HG03460 (cell line): ENCODE measurements around the gene FDXR.

Source experiments
- ATAC-seq: cut with Tn5 transposase; IDR thresholded peaks from one replicate; pipeline ENCODE4 v1.9.1; 2021; ENCODE audit not compliant: unreplicated experiment

FDXR gene

GRCh38 chr17:74815550-74816370 is 57.0 kb downstream of the FDXR start:
- no peak for ATAC-seq

- ATAC-seq, result no peak
Measured at GRCh38 chr17:74815067-74815466, 57.7 kb downstream of the FDXR start.

GRCh38 chr17:74814453-74814852 is 58.3 kb downstream of the FDXR start:
- ATAC-seq, result no peak
